ENCODE measurements around the gene ACSL6.

DNA sequence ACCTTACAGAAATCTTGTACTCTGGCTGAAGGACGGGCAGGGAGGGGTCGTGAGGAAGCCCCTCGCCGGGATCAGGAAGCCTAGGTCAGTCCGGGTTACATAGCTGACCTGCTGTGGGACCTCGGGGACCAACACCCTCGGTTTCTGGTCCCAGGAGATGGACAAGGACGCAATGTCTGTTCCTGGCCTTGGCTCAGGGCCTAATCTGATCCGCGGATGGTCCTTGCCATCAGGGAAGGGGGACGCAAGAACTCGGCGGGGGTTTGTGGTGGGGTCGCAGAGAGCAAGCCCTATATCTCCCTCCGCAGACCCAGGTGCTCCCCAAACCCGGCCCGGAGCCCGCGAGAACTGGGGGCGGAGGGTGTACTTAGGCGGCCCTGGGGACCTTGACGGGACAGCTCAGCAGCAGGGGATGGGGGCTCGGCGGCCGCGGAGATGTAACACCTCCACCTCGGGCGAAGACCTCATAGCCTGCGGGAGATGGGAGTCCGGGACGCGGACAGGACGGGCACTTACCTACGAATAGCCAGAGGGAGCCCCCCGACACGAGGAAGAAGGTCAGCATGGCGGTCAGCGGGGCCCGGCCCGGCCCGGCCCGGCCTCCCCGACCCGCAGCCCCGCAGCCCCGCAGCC, 353 bp downstream of the ACSL6 start:
- TF ChIP-seq, protein P1, sequence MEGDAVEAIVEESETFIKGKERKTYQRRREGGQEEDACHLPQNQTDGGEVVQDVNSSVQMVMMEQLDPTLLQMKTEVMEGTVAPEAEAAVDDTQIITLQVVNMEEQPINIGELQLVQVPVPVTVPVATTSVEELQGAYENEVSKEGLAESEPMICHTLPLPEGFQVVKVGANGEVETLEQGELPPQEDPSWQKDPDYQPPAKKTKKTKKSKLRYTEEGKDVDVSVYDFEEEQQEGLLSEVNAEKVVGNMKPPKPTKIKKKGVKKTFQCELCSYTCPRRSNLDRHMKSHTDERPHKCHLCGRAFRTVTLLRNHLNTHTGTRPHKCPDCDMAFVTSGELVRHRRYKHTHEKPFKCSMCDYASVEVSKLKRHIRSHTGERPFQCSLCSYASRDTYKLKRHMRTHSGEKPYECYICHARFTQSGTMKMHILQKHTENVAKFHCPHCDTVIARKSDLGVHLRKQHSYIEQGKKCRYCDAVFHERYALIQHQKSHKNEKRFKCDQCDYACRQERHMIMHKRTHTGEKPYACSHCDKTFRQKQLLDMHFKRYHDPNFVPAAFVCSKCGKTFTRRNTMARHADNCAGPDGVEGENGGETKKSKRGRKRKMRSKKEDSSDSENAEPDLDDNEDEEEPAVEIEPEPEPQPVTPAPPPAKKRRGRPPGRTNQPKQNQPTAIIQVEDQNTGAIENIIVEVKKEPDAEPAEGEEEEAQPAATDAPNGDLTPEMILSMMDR (IDR thresholded peaks at IDR 0.05; ENCODE audit: poor library complexity) = no peak
- no peak for TF ChIP-seq EZH2 (IDR thresholded peaks at IDR 0.05; ENCODE audit: borderline replicate concordance)

Data from hepatocyte (in vitro differentiated cells).